Astrocyte of the cerebellum (primary cell): ENCODE data around the gene SELL.
"Not testable (repeated sequence)": the region's sequence is repeated elsewhere in the genome, so short reads cannot be mapped to it uniquely, and the experiment has no call there.

Source experiments
- DNase-seq: peaks from one replicate; pipeline ENCODE4 v3.0.0-alpha.2; 2011; ENCODE audit warnings: low read depth
- H3K4me3 ChIP-seq: 2 replicates; pipeline ENCODE4 v1.5.1; 2011; ENCODE audit warnings: mild to moderate bottlenecking, low read depth, low read length, moderate library complexity
- CTCF ChIP-seq: IDR thresholded peaks from 2 replicates; pipeline ENCODE4 v1.5.1; 2012; ENCODE audit warnings: low read length, low read depth, moderate library complexity, mild to moderate bottlenecking; ENCODE audit errors: missing control alignments
- in situ Hi-C: cut with HindIII; loops from 2 replicates; pipeline ENCODE4 v1.10.0; 2017; ENCODE audit warnings: low sequenced_read_pairs

Gene SELL

GRCh38 chr1:169725930-169726329 is 14.5 kb upstream of the SELL start:
- no peak for TF ChIP-seq CTCF
- in situ Hi-C loops: no loop called here
- DNase-seq: no peak
- H3K4me3 ChIP-seq: no peak overlapping the region

DNA sequence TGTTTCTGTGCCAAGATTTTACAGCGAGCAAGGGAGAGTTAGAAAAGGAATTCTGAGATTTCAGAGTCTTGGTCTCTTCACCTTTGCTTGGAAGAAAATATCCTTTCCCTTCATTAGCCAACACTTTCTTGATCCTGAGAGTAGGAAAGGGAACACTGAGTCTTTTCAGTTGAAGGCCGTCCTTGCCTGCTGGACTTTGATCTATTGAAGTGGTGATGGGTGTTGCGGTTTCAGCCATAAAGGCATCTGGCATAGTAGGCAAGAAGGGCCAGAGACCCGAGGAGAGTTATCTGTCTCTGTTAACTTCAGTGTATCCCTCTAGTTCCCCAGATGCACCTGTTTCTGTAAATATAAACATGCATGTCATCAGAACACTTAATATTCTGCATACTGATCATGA is 12.7 kb upstream of the SELL start:
- no peak for DNase-seq
- in situ Hi-C loops: no loop called here
- TF ChIP-seq CTCF: no peak
- H3K4me3 ChIP-seq: no peak overlapping the region

- no peak overlapping the region for H3K4me3 ChIP-seq
- no peak for DNase-seq
- TF ChIP-seq CTCF: no peak
- in situ Hi-C loops: no loop called here
These were observed 12.3 kb upstream of the SELL start for GRCh38 chr1:169723763-169724162.

DNA sequence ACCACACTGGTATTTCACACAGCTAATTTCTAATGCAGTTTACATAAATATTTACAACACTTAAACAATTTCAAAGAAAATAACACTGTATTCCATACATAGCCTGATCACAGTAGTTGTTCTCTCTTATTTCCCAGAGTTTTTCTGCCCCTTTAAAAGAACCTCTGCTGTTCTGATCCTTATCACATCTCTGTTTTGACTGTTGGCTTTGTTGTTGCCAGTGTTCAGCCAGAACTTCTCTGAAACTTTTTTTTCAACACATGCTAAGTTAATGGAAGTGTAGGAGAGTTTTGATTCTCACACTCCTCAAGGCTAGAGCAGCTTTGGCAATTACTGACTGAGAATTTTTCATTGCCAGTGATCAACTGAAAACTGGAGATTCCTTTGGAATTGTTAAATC is 11.4 kb upstream of the SELL start:
- TF ChIP-seq CTCF: no peak
- in situ Hi-C loops: no loop called here
- no peak for DNase-seq
- H3K4me3 ChIP-seq: no peak overlapping the region

- H3K4me3 ChIP-seq, DNase-seq, in situ Hi-C loops: not testable (repeated sequence)
These were observed 3.7 kb upstream of the SELL start for GRCh38 chr1:169715100-169715499.

DNA sequence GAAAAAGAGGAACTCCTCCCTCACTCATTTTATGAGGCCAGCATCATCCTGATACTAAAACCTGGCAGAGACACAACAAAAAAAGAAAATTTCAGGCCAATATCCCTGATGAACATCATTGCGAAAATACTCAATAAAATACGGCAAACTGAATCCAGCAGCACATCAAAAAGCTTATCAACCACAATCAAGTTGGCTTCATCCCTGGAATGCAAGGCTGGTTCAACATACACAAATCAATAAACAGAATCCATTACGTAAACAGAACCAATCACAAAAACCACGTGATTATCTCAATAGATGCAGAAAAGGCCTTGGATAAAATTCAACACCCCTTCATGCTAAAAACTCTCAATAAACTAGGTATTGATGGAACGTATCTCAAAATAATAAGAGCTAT is 1.7 kb upstream of the SELL start:
- H3K4me3 ChIP-seq, in situ Hi-C loops: not testable (repeated sequence)

GRCh38 chr1:169712309-169712631 is 850 bp upstream of the SELL start:
- no peak for TF ChIP-seq CTCF
- in situ Hi-C loops: no loop called here
- no peak overlapping the region for H3K4me3 ChIP-seq
- no peak for DNase-seq

More for the DNA sequence above, 1.7 kb upstream of the SELL start:
- not testable (repeated sequence) for DNase-seq

- in situ Hi-C loops: no loop called here
- DNase-seq: no peak
- H3K4me3 ChIP-seq: no peak overlapping the region
- no peak for TF ChIP-seq CTCF
These were observed 2.8 kb downstream of the SELL start for GRCh38 chr1:169708647-169709046.
